AG04449 (cell line): ENCODE data around the gene KICS2.
"Not testable (repeated sequence)": the region's sequence is repeated elsewhere in the genome, so short reads cannot be mapped to it uniquely, and the experiment has no call there.

Experiments used
- CTCF ChIA-PET: fragments of 350-600 bp; formaldehyde crosslinking; extraction: SDS; loops from one replicate; lab custom pipeline; 2021; ENCODE audit warnings: antibody characterized with exemption; lab: Yijun Ruan, JAX
- POLR2A ChIA-PET: fragments of 400-600, 350-600 bp; formaldehyde crosslinking; extraction: SDS; loops from one replicate; lab custom pipeline; 2020; ENCODE audit warnings: antibody characterized with exemption, inconsistent platforms; lab: Yijun Ruan, JAX
- DNase-seq: peaks from one replicate; pipeline ENCODE4 v3.0.0-alpha.2; 2010; ENCODE audit warnings: low read depth, low spot score
- H3K4me3 ChIP-seq: 2 replicates; pipeline ENCODE4 v1.5.1; 2011; ENCODE audit warnings: low read depth, mild to moderate bottlenecking, control low read depth, low read length
- TF ChIP-seq, protein P1 (sequence below): IDR thresholded peaks from one replicate; pipeline ENCODE4 v1.5.1; 2011; ENCODE audit warnings: mild to moderate bottlenecking, moderate library complexity, low read length, control low read depth, inconsistent platforms; ENCODE audit not compliant: insufficient read depth; ENCODE audit errors: missing control alignments

Gene KICS2

GRCh38 chr12:64225626-64226025, 3.5 kb upstream of the KICS2 start:
- no peak for DNase-seq
- TF ChIP-seq, protein P1, sequence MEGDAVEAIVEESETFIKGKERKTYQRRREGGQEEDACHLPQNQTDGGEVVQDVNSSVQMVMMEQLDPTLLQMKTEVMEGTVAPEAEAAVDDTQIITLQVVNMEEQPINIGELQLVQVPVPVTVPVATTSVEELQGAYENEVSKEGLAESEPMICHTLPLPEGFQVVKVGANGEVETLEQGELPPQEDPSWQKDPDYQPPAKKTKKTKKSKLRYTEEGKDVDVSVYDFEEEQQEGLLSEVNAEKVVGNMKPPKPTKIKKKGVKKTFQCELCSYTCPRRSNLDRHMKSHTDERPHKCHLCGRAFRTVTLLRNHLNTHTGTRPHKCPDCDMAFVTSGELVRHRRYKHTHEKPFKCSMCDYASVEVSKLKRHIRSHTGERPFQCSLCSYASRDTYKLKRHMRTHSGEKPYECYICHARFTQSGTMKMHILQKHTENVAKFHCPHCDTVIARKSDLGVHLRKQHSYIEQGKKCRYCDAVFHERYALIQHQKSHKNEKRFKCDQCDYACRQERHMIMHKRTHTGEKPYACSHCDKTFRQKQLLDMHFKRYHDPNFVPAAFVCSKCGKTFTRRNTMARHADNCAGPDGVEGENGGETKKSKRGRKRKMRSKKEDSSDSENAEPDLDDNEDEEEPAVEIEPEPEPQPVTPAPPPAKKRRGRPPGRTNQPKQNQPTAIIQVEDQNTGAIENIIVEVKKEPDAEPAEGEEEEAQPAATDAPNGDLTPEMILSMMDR = no peak
- ChIA-PET POLR2A (no interaction called here), CTCF (no interaction called here)
- H3K4me3 ChIP-seq = no peak overlapping the region

GRCh38 chr12:64221651-64222008, 466 bp downstream of the KICS2 start:
- DNase-seq = no peak
- TF ChIP-seq, protein P1 = no peak
- ChIA-PET CTCF (interaction anchor here (1.4 kb wide), 1 partner anchor 377 kb away, joined by 5 read pairs; the partner anchor contains the start of gene SRGAP1), POLR2A (interaction anchor here (0.7 to 1.2 kb wide), 3 partner anchors 11 to 378 kb away, joined by 3 to 4 read pairs (median 4); partner anchors contain the start of gene SRGAP1)
- peak overlapping the region; percentile 90 for H3K4me3 ChIP-seq

DNA sequence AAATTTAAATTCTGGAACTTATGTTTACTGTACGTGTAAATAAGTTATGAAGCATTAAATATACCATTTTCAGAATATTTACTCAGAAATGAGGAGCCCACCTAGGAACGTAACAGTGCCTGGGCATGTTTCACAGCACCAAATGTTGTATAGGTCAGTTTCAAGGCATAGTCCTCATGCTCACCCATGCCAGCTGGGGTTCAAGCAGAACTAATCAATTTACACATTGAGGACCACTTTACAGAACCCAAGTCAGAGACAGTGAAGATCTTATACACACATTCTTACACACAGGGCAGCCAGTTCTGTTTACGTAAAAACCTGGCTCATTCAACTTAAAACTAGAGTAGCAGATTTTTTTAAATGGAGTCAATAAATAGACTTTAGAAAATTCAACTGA, 2.0 kb downstream of the KICS2 start:
- ChIA-PET CTCF (no interaction called here), POLR2A (no interaction called here)
- TF ChIP-seq, protein P1 = no peak
- no peak overlapping the region for H3K4me3 ChIP-seq
- no peak for DNase-seq

GRCh38 chr12:64219145-64219544, 3.0 kb downstream of the KICS2 start:
- no peak for DNase-seq
- ChIA-PET POLR2A (no interaction called here), CTCF (interaction anchor here (1.0 to 1.2 kb wide), 2 partner anchors 376 to 397 kb away, joined by 3 to 4 read pairs; no protein-coding TSS in a partner anchor)
- H3K4me3 ChIP-seq = no peak overlapping the region
- TF ChIP-seq, protein P1 = no peak

- ChIA-PET POLR2A (interaction anchor here (1.1 kb wide), 1 partner anchor 37 kb away, joined by 3 read pairs; no protein-coding TSS in a partner anchor), CTCF (interaction anchor here (1.0 to 1.2 kb wide), 2 partner anchors 375 to 396 kb away, joined by 3 to 4 read pairs; no protein-coding TSS in a partner anchor)
- no peak for DNase-seq
- TF ChIP-seq, protein P1 = no peak
- H3K4me3 ChIP-seq = no peak overlapping the region
These were observed 3.5 kb downstream of the KICS2 start for GRCh38 chr12:64218597-64218996.

DNA sequence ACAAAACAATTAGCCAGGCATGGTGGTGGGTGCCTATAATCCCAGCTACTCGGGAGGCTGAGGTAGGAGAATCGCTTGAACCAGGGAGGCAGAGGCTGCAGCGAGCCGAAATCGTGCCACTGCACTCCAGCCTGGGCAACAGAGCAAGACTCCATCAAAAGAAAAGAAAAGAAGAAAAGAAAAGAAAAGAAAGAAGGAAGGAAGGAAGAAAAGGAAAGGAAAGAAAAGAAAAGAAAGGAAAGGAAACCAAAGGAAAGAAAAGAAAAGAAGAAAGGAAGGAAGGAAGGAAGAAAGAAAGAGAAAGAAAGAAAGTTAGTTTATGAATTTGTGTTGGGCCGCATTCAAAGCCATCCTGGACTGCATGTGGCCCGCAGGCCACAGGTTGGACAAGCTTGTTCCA, 4.5 kb downstream of the KICS2 start:
- H3K4me3 ChIP-seq, CTCF ChIA-PET, DNase-seq: not testable (repeated sequence)
- POLR2A ChIA-PET = interaction anchor here (1.1 kb wide), 1 partner anchor 36 kb away, joined by 3 read pairs; no protein-coding TSS in a partner anchor

DNA sequence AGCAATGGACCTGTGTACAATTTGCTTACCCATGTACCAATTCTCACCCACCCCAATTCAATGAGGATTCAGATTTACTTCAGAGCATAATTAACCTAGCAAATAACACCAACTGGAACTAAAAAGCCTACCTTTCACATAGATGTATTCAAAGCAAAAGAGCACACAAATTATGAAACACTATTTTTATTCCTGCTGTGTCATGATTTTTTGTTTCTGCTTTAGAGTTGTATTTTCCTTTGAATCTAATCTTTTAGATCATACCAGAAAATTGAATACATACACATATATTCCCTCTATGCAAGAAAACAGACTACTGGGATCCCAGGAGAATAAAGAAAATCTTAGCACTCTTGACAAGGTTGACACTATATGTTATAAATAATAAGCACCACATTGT, 5.9 kb downstream of the KICS2 start:
- CTCF ChIA-PET = no interaction called here
- DNase-seq = no peak
- H3K4me3 ChIP-seq = no peak overlapping the region
- TF ChIP-seq, protein P1 = no peak
- POLR2A ChIA-PET = no interaction called here
